HL-60/S4 treated with retinoic acid at 250 ng/mL for 4 days and 3 days (cell line): ENCODE measurements around the gene NSUN2.

Experiments used
- in situ Hi-C: fragments of 300-500 bp; cut with MboI; formaldehyde crosslinking; loops from 2 replicates; pipeline ENCODE4 v1.7.0; 2022; ENCODE audit warnings: low sequenced_read_pairs

NSUN2 gene

GRCh38 chr5:6567068-6567467 lies 65.8 kb downstream of the NSUN2 start:
- in situ Hi-C loops, result no loop called here

GRCh38 chr5:6565492-6565891 lies 67.4 kb downstream of the NSUN2 start:
- in situ Hi-C loops, result no loop called here

GRCh38 chr5:6557807-6558575 lies 74.9 kb downstream of the NSUN2 start:
- in situ Hi-C loops, result no loop called here

GRCh38 chr5:6556802-6557102 lies 76.1 kb downstream of the NSUN2 start:
- in situ Hi-C loops, result no loop called here

- in situ Hi-C loops, result no loop called here
Observed at GRCh38 chr5:6556089-6556801, 76.6 kb downstream of the NSUN2 start.

GRCh38 chr5:6554812-6555211 lies 78.0 kb downstream of the NSUN2 start:
- in situ Hi-C loops, result no loop called here

- in situ Hi-C loops, result no loop called here
Observed at GRCh38 chr5:6553972-6554371, 78.9 kb downstream of the NSUN2 start.

GRCh38 chr5:6552612-6553011 lies 80.2 kb downstream of the NSUN2 start:
- in situ Hi-C loops, result no loop called here

- in situ Hi-C loops, result no loop called here
Observed at GRCh38 chr5:6551955-6552313, 80.9 kb downstream of the NSUN2 start.

- in situ Hi-C loops, result no loop called here
Observed at GRCh38 chr5:6551287-6551954, 81.4 kb downstream of the NSUN2 start.

- in situ Hi-C loops, result no loop called here
Observed at GRCh38 chr5:6550628-6551027, 82.2 kb downstream of the NSUN2 start.
